ENCODE measurements around the gene RPP21.

DNA sequence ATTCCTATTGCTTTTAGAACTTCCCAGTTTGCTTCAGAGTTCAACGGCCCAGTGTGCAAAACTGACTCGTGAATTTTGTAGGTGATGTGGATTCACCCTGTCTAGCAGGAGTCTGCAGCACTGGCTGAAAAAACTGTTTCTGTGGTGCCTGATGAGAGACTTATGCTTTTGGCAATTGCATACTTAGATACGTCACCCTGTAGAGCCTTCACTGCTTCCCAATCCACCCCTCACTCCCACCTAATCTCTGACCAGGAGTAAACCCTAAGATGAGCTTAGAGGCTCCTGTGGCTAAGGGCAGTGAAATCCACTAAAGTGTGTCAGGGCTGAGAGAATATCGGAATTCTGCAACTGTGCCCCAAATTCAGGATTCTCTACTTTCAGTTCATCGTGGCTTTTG, 14.3 kb downstream of the RPP21 start:
- TF ChIP-seq, protein P1, sequence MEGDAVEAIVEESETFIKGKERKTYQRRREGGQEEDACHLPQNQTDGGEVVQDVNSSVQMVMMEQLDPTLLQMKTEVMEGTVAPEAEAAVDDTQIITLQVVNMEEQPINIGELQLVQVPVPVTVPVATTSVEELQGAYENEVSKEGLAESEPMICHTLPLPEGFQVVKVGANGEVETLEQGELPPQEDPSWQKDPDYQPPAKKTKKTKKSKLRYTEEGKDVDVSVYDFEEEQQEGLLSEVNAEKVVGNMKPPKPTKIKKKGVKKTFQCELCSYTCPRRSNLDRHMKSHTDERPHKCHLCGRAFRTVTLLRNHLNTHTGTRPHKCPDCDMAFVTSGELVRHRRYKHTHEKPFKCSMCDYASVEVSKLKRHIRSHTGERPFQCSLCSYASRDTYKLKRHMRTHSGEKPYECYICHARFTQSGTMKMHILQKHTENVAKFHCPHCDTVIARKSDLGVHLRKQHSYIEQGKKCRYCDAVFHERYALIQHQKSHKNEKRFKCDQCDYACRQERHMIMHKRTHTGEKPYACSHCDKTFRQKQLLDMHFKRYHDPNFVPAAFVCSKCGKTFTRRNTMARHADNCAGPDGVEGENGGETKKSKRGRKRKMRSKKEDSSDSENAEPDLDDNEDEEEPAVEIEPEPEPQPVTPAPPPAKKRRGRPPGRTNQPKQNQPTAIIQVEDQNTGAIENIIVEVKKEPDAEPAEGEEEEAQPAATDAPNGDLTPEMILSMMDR (IDR thresholded peaks at IDR 0.05), result no peak
- no peak for TF ChIP-seq EP300 (IDR thresholded peaks at IDR 0.05)
